Endodermal cell (in vitro differentiated cells): ENCODE results near the gene ADK. TPM values are rescaled to one million over a fixed set of nuclear protein-coding genes. Genes with fewer than 3 reads are reported as not detected.

Experiments
- DNase-seq: peaks from one replicate; pipeline ENCODE4 v3.0.0-alpha.2; 2017
- H3K27ac ChIP-seq: 2 replicates; pipeline ENCODE4 v1.5.1; 2013; ENCODE audit warnings: mild to moderate bottlenecking, low read depth, low read length, moderate library complexity
- H3K27me3 ChIP-seq: 2 replicates; pipeline ENCODE4 v1.6.1; 2013; ENCODE audit warnings: mild to moderate bottlenecking, low read length, moderate library complexity; ENCODE audit not compliant: insufficient read depth, control insufficient read depth, poor library complexity, severe bottlenecking
- H3K36me3 ChIP-seq: 2 replicates; pipeline ENCODE4 v1.7.0; 2013; ENCODE audit warnings: mild to moderate bottlenecking, low read length, moderate library complexity; ENCODE audit not compliant: control insufficient read depth, insufficient read depth
- H3K4me1 ChIP-seq: one replicate; pipeline ENCODE4 v1.7.0; 2013; ENCODE audit warnings: low read length; ENCODE audit not compliant: control insufficient read depth, insufficient read depth
- H3K4me3 ChIP-seq: 2 replicates; pipeline ENCODE4 v1.5.1; 2013; ENCODE audit warnings: mild to moderate bottlenecking, low read length, moderate library complexity
- H3K9ac ChIP-seq: 2 replicates; pipeline ENCODE4 v1.6.1; 2013; ENCODE audit warnings: mild to moderate bottlenecking, low read length, moderate library complexity; ENCODE audit not compliant: poor library complexity, severe bottlenecking; ENCODE audit errors: extremely low read depth
- H3K9me3 ChIP-seq: 2 replicates; pipeline ENCODE4 v1.6.1; 2013; ENCODE audit warnings: mild to moderate bottlenecking, low read length, moderate library complexity; ENCODE audit not compliant: control insufficient read depth
- H3K27ac Mint-ChIP-seq: 2 replicates; pipeline ENCODE4 v1.8.0; 2020; ENCODE audit warnings: mixed read lengths
- H3K27me3 Mint-ChIP-seq: 2 replicates; pipeline ENCODE4 v1.8.0; 2021; ENCODE audit warnings: mild to moderate bottlenecking, mixed read lengths; ENCODE audit not compliant: insufficient read depth
- H3K36me3 Mint-ChIP-seq: 2 replicates; pipeline ENCODE4 v1.8.0; 2020; ENCODE audit warnings: low read depth, mixed read lengths
- H3K4me1 Mint-ChIP-seq: 2 replicates; pipeline ENCODE4 v1.8.0; 2020; ENCODE audit warnings: mixed read lengths
- H3K4me3 Mint-ChIP-seq: 2 replicates; pipeline ENCODE4 v1.8.0; 2020; ENCODE audit warnings: mild to moderate bottlenecking, moderate library complexity, mixed read lengths
- H3K9me3 Mint-ChIP-seq: 2 replicates; pipeline ENCODE4 v1.8.0; 2020; ENCODE audit warnings: mild to moderate bottlenecking, mixed read lengths
- WGBS, 2 experiments: methylation state at CpG; one replicate each; pipeline versions ENCODE4 v1.1.5 to v1.1.7; 2013; ENCODE audit warnings: missing lambda C conversion rate in 2 of 2, mixed read lengths in 1 of 2; ENCODE audit not compliant: insufficient coverage in 1 of 2, insufficient read length in 1 of 2; 5-methylcytosine and 5-hydroxymethylcytosine counted together
- total RNA-seq, 2 donors: library from RNA; stranded (reverse); fragmentation: NEBNext Ultra II Directional in 1 of 2; extraction: Animal tissue kit (Norgen Biotek cat#: 25700) in 1 of 2; gene quantifications; 2 replicates in 1 of 2; 3 replicates in 1 of 2; pipeline ENCODE4 v1.2.1, GENCODE V29; 2021
- TF ChIP-seq, protein P1 (sequence below): fragments of 200-600 bp; sonication (generic); conservative IDR thresholded peaks from 2 replicates; pipeline ENCODE4 v1.5.0; 2021; ENCODE audit warnings: antibody characterized with exemption, mild to moderate bottlenecking

ADK gene
- total RNA-seq, 2 donors from 2014 or later, result 23.6 to 36.7 TPM

DNA sequence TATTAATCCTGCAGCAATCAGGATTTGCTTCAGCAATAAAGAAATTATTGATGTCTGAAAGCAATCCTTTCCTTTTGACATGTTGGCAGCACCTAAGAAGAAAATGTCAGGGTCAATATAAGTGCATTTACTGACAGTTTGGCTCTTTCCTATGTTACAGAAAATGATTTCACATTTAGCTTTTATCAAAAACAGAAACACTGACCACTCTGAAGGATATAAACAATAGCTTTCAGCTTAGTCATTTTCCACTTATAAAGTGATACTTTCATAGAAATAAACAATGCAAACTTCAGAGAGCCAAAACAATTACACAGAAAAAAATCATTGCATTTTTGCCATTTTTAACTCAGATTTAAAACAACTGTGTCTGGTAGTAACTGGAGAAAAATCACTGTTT is 349.8 kb downstream of the ADK start:
- Mint-ChIP-seq H3K4me3 (no peak overlapping the region), H3K4me1 (peaks cover 11% of the 10 kb centered on the region), H3K9me3 (peaks cover 5% of the 10 kb centered on the region), H3K36me3 (peaks cover 12% of the 10 kb centered on the region), H3K27ac (no peak overlapping the region), H3K27me3 (no peaks in the 10 kb centered on the region)
- Histone ChIP-seq H3K27ac (no peak overlapping the region), H3K4me3 (no peak overlapping the region), H3K9me3 (peaks cover 6% of the 10 kb centered on the region), H3K4me1 (no peaks in the 10 kb centered on the region), H3K27me3 (no peaks in the 10 kb centered on the region), H3K36me3 (peaks cover 5% of the 10 kb centered on the region), H3K9ac (no peak overlapping the region)
- TF ChIP-seq, protein P1, sequence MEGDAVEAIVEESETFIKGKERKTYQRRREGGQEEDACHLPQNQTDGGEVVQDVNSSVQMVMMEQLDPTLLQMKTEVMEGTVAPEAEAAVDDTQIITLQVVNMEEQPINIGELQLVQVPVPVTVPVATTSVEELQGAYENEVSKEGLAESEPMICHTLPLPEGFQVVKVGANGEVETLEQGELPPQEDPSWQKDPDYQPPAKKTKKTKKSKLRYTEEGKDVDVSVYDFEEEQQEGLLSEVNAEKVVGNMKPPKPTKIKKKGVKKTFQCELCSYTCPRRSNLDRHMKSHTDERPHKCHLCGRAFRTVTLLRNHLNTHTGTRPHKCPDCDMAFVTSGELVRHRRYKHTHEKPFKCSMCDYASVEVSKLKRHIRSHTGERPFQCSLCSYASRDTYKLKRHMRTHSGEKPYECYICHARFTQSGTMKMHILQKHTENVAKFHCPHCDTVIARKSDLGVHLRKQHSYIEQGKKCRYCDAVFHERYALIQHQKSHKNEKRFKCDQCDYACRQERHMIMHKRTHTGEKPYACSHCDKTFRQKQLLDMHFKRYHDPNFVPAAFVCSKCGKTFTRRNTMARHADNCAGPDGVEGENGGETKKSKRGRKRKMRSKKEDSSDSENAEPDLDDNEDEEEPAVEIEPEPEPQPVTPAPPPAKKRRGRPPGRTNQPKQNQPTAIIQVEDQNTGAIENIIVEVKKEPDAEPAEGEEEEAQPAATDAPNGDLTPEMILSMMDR, result no peak
- no peak for DNase-seq

DNA sequence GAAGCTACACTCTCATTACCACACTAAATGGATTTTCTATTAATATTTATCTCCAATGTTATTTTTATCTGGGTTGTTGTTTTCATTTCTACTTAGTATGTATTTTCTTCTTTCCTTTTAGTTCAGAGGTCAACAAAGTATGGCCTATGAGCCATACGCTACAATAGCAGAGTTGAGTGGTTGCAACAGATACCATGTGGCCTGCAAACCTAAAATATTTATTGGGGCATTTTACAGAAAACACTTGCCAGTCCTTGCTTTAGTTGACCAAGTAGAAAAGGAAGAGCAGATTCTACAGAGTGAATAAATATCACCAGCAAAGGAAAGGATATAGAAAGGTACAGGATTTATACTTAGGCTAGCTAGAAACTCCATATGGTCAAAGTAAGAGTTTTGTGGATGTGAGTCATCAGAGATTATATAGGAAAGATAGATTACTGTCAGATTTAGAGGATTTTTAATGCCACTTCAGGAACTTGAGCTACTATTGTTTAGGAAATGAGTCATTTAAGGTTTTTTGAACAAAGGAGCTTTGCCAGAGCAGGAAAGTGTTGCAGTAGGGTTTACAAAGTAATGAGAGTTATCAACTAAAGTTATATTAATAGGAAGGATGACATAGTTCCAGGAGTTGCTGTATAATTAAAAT is 352.1 kb downstream of the ADK start:
- no peak overlapping the region for H3K4me3 ChIP-seq
- Mint-ChIP-seq H3K4me1 (peaks cover 11% of the 10 kb centered on the region), H3K36me3 (peaks cover 15% of the 10 kb centered on the region), H3K27ac (no peak overlapping the region), H3K4me3 (no peak overlapping the region), H3K9me3 (peaks cover 5% of the 10 kb centered on the region), H3K27me3 (no peaks in the 10 kb centered on the region)
- no peak for DNase-seq
- H3K9me3 ChIP-seq, result peaks cover 6% of the 10 kb centered on the region
- 100% methylated on average over 1 of the region's 1 CpG for WGBS, 2 experiments
- H3K27ac ChIP-seq, result no peak overlapping the region
- TF ChIP-seq, protein P1, result no peak
- H3K9ac ChIP-seq, result no peak overlapping the region
- H3K36me3 ChIP-seq, result peaks cover 8% of the 10 kb centered on the region
- H3K4me1 ChIP-seq, result no peaks in the 10 kb centered on the region
- H3K27me3 ChIP-seq, result no peaks in the 10 kb centered on the region

DNA sequence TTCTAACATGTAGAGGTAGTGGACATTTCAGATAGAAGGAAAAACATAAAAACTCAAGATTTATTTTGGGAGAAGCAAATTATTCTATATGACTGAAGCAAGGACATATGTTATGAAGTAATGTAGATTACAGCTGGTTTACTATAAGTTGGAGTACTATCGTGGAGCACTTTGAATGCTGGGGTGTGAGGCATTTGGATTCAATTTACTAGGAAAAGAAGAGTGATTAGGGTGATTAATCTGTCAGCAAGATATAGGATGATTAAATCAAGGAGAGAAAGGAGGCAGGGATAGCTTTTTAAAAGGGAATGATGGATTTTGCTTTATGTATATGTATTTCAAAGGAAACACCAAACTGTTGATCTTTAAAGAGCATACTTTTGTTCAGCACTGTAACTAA is 356.9 kb downstream of the ADK start:
- peaks cover 32% of the 10 kb centered on the region for H3K9me3 ChIP-seq
- no peak overlapping the region for H3K27ac Mint-ChIP-seq
- H3K27me3 ChIP-seq, result no peaks in the 10 kb centered on the region
- WGBS, 2 experiments, result 80 to 96% methylated on average over 1 of the region's 1 CpG
- H3K4me3 Mint-ChIP-seq, result no peak overlapping the region
- peaks cover 5% of the 10 kb centered on the region for H3K4me1 Mint-ChIP-seq
- H3K36me3 ChIP-seq, result peaks cover 8% of the 10 kb centered on the region
- H3K4me3 ChIP-seq, result no peak overlapping the region
- no peak for DNase-seq
- TF ChIP-seq, protein P1, result no peak
- H3K36me3 Mint-ChIP-seq, result peaks cover 22% of the 10 kb centered on the region
- H3K9ac ChIP-seq, result no peak overlapping the region
- H3K27me3 Mint-ChIP-seq, result no peaks in the 10 kb centered on the region
- H3K27ac ChIP-seq, result no peak overlapping the region
- no peaks in the 10 kb centered on the region for H3K4me1 ChIP-seq
- peaks cover 25% of the 10 kb centered on the region for H3K9me3 Mint-ChIP-seq
